ENCODE results near the gene GPBP1L1.

The GPBP1L1 gene

DNA sequence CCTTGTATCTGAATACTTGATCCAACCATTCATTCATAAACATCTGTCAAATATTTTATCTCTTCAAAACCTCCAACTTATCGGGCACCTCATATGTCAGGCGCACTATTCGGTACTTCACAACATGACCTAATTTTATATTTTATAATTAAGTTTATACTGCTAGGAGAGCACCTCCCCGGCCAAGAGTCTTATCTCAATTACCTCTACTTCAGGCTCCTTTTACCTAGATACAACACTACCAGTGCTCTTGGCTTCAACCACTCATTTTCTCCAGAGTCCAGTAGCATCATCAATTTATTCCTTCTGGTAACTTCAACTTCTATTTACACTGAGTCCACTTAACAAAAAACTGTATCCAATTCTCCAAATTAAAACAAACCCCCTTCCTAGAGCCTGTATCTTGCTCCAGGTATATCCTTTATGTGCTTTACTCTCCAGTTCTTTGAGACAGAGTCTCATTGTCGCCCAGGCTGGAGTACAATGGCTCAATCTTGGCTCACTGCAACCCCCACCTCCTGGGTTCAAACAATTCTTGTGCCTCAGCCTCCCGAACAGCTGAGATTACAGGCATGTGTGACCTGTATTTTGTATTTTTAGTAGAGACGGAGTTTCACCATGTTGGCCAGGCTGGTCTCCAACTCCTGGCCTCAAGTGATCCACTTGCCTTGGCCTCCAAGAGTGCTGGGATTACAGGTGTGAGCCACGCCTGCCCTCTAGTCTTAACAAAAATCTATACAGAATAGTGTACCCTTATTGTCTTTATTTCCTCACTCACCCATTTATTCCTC is 18.8 kb downstream of the GPBP1L1 start:
- no peak for DNase-seq
- Histone ChIP-seq H3K36me3 (replicated peaks) (no peaks in the 10 kb centered on the region), H3K4me3 (ENCODE audit: low read depth, low read length) (no peak overlapping the region), H3K27ac (no peak overlapping the region), H3K27me3 (replicated peaks) (no peaks in the 10 kb centered on the region)
- in situ Hi-C loops (cut with HindIII; ENCODE audit: low pct_ligation_motif_present, low sequenced_read_pairs): no loop called here
- TF ChIP-seq, protein P1, sequence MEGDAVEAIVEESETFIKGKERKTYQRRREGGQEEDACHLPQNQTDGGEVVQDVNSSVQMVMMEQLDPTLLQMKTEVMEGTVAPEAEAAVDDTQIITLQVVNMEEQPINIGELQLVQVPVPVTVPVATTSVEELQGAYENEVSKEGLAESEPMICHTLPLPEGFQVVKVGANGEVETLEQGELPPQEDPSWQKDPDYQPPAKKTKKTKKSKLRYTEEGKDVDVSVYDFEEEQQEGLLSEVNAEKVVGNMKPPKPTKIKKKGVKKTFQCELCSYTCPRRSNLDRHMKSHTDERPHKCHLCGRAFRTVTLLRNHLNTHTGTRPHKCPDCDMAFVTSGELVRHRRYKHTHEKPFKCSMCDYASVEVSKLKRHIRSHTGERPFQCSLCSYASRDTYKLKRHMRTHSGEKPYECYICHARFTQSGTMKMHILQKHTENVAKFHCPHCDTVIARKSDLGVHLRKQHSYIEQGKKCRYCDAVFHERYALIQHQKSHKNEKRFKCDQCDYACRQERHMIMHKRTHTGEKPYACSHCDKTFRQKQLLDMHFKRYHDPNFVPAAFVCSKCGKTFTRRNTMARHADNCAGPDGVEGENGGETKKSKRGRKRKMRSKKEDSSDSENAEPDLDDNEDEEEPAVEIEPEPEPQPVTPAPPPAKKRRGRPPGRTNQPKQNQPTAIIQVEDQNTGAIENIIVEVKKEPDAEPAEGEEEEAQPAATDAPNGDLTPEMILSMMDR (IDR thresholded peaks at IDR 0.05; ENCODE audit: low read depth, low read length, missing control alignments): no peak

DNA sequence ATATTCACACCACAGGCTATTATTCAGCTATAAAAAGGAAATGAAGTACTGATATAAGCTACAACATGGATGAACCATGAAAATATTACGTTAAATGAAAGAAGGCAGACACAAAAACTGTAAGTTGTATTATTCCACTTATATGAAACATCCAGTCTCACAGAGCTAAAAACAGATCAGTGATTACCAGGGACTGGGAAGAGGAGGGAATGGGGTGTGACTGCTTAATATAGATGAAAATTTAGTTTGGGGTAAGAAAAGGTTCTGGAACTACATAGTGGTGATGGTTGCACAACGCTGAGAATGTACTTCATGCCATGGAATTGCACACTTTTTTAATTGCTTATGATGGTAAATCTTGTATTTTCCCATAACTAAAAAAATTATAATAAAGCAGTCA is 19.5 kb downstream of the GPBP1L1 start:
- Histone ChIP-seq H3K27me3 (replicated peaks) (no peaks in the 10 kb centered on the region), H3K36me3 (replicated peaks) (no peaks in the 10 kb centered on the region), H3K4me3 (ENCODE audit: low read depth, low read length) (no peak overlapping the region), H3K27ac (no peak overlapping the region)
- TF ChIP-seq, protein P1 (IDR thresholded peaks at IDR 0.05; ENCODE audit: low read depth, low read length, missing control alignments): no peak
- in situ Hi-C loops (cut with HindIII; ENCODE audit: low pct_ligation_motif_present, low sequenced_read_pairs): no loop called here
- no peak for DNase-seq

DNA sequence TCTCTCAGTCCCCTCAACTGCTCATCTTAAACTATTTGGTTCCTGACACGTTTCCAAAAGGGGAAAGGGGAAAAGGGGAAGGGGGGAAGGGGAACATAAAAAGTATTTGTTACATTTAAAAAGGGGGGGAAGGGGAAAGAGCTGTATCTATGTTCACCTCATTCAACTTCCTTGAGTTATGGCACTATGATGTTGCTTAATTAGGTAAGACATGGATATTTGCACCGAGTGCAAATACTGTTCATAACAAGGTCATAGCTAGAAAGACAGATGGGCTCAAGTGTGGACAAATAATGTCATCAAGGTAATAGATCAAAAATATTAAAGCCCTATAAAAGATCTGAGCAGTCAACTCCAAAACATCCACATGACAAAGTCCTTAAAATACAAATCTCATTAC is 26.0 kb downstream of the GPBP1L1 start:
- peaks cover 40% of the 10 kb centered on the region for H3K36me3 ChIP-seq (replicated peaks)
- in situ Hi-C loops (cut with HindIII; ENCODE audit: low pct_ligation_motif_present, low sequenced_read_pairs): no loop called here
- DNase-seq: no peak
- no peak overlapping the region for H3K4me3 ChIP-seq (ENCODE audit: low read depth, low read length)
- no peaks in the 10 kb centered on the region for H3K27me3 ChIP-seq (replicated peaks)
- H3K27ac ChIP-seq: no peak overlapping the region
- TF ChIP-seq, protein P1 (IDR thresholded peaks at IDR 0.05; ENCODE audit: low read depth, low read length, missing control alignments): no peak

DNA sequence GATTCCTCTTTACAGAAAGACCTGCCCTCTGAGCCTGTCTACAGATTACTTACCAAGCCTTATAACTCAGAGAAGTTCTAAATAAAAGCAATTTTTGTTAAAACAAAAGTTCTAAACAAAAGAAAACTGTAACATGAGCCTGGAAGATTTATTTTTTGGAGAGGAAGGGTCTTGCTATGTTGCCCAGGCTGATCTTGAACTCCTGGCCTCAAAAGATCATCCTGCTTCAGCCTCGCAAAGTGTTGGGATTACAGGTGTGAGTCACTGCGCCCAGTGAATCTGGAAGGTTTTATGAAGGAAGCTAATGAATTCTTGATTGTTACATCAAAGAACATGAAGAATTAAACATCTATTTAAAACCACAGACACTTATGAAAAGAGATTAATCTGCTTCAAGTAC is 27.1 kb downstream of the GPBP1L1 start:
- peaks cover 46% of the 10 kb centered on the region for H3K36me3 ChIP-seq (replicated peaks)

DNA sequence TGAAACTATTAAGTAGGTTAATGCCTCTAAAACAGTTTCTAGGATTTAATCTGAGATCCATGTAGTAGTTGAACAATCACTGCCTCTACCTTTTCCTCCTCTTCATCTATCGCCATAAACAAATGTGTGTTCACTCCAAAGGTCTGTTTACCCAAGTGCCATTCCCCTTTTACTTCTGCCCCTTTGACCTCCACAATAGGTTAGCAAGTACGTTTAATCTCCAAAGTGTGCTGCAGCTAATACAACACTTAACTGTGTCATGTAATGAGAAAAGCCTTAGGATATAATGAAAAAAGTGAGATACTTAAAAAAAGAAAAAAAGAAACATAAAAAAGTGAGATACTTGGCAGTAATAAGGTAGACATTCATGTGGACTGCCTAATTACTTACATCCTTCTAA is 28.2 kb downstream of the GPBP1L1 start:
- Histone ChIP-seq H3K27me3 (replicated peaks) (no peaks in the 10 kb centered on the region), H3K27ac (no peak overlapping the region), H3K36me3 (replicated peaks) (peaks cover 51% of the 10 kb centered on the region), H3K4me3 (ENCODE audit: low read depth, low read length) (no peak overlapping the region)
- in situ Hi-C loops (cut with HindIII; ENCODE audit: low pct_ligation_motif_present, low sequenced_read_pairs): no loop called here
- TF ChIP-seq, protein P1 (IDR thresholded peaks at IDR 0.05; ENCODE audit: low read depth, low read length, missing control alignments): no peak
- DNase-seq: no peak

More for the DNA sequence above, 27.1 kb downstream of the GPBP1L1 start:
- no peak overlapping the region for H3K4me3 ChIP-seq (ENCODE audit: low read depth, low read length)
- no peaks in the 10 kb centered on the region for H3K27me3 ChIP-seq (replicated peaks)
- TF ChIP-seq, protein P1 (IDR thresholded peaks at IDR 0.05; ENCODE audit: low read depth, low read length, missing control alignments): no peak
- DNase-seq: no peak
- no peak overlapping the region for H3K27ac ChIP-seq
- in situ Hi-C loops (cut with HindIII; ENCODE audit: low pct_ligation_motif_present, low sequenced_read_pairs): no loop called here

Data from brain microvascular endothelial cell (primary cell).